Ovary (tissue), 9 donors: ENCODE measurements around the gene DPF3. TPM values are rescaled to one million over a fixed set of nuclear protein-coding genes. Genes with fewer than 3 reads are reported as not detected.

Experiments
- DNase-seq, 5 donors: peaks; one replicate each; pipeline ENCODE4 v3.0.0-alpha.2; 2019 to 2020
- H3K27ac ChIP-seq, 2 donors: fragments of 200-600 bp; one replicate each; pipeline versions ENCODE4 v1.5.1 to v1.8.0; 2019 to 2022
- H3K27me3 ChIP-seq: fragments of 200-600 bp; one replicate; pipeline ENCODE4 v1.8.0; 2022
- H3K36me3 ChIP-seq: fragments of 200-600 bp; sonication (generic); one replicate; pipeline ENCODE4 v1.5.1; 2019
- H3K4me1 ChIP-seq: one replicate; pipeline ENCODE4 v1.8.1; 2013; ENCODE audit warnings: mild to moderate bottlenecking, moderate library complexity; ENCODE audit not compliant: insufficient read depth
- H3K4me3 ChIP-seq: fragments of 200-600 bp; sonication (generic); one replicate; pipeline ENCODE4 v1.5.1; 2017
- H3K9me3 ChIP-seq, 2 donors: fragments of 200-600 bp in 1 of 2; sonication (generic) in 1 of 2; one replicate each; pipeline versions ENCODE4 v1.5.1 to v1.8.1; 2013 to 2019; ENCODE audit warnings: mild to moderate bottlenecking in 1 of 2, moderate library complexity in 1 of 2
- CTCF ChIP-seq, 3 donors: fragments of 450-650 bp in 2 of 3; fragments of 200-600 bp in 1 of 3; IDR thresholded peaks; one replicate each; pipeline versions ENCODE4 v1.5.1 to v1.8.0; 2016 to 2022; ENCODE audit warnings: antibody characterized with exemption in 3 of 3, mild to moderate bottlenecking in 1 of 3
- EP300 ChIP-seq: sonication (generic); formaldehyde crosslinking; IDR thresholded peaks from one replicate; pipeline ENCODE4 v1.6.1; 2017; ENCODE audit warnings: antibody characterized with exemption
- POLR2A ChIP-seq: fragments of 450-650 bp; IDR thresholded peaks from one replicate; pipeline ENCODE4 v1.6.1; 2017; ENCODE audit warnings: antibody characterized with exemption, mild to moderate bottlenecking, moderate library complexity
- WGBS, 3 donors: extraction: QIAGEN DNeasy Blood & Tissue Kit in 1 of 3; methylation state at CpG; one replicate each; pipeline versions ENCODE4 v1.1.5 to v1.1.7; 2013 to 2017; 5-methylcytosine and 5-hydroxymethylcytosine counted together
- intact Hi-C, 4 donors: fragments of 100-400 bp; cut with DNase I; formaldehyde crosslinking; loops; one replicate each; pipeline versions ENCODE4 v1.11.0 to v1.15.1; 2022 to 2023
- polyA plus RNA-seq, 2 donors: library from polyadenylated mRNA; stranded (reverse); fragments of 200-250 nt in 1 of 2; fragments of 350-450 nt in 1 of 2; fragmentation: Illumina TruSeq in 1 of 2; extraction: RNeasy Lipid Tissue Mini Kit (QIAGEN cat#74804) in 1 of 2; gene quantifications; one replicate each; pipeline ENCODE4 v1.2.3, GENCODE V29; 2013 to 2014
- total RNA-seq, 7 donors: library from RNA; depleted of rRNA in 2 of 7; stranded (reverse); fragments of >200 nt in 2 of 7; fragmentation: NEBNext Ultra II Directional in 3 of 7; extraction: Animal tissue kit (Norgen Biotek cat#: 25700) in 3 of 7; gene quantifications; one replicate each; pipeline versions ENCODE4 v1.1.0 to v1.2.4, GENCODE V29; 2016 to 2023
- donor health status: DM: no; HTN: no; CAD: no; lungs with moderate emphysema.
- donor health status: DM: no; HTN: no; CAD: no.
- donor health status: Bipolar disorder and iron deficiency.
- donor health status: DM: yes; HTN: yes; CAD: no.
- donor health status: DM: no; HTN: no; CAD: no.
- donor health status: DM: yes; HTN: yes; CAD: no.

The DPF3 gene
- total and polyA plus RNA-seq, 9 donors: 6.3 to 34.4 (median 21.9) TPM

- Histone ChIP-seq H3K27ac (no peak overlapping the region), H3K27me3 (no peaks in the 10 kb centered on the region), H3K4me1 (peaks cover 2% of the 10 kb centered on the region), H3K9me3 (no peaks in the 10 kb centered on the region), H3K36me3 (no peaks in the 10 kb centered on the region), H3K4me3 (no peak overlapping the region)
- TF ChIP-seq EP300: no peak
- no peak for TF ChIP-seq CTCF (IDR thresholded peaks at IDR 0.05)
- TF ChIP-seq POLR2A: no peak
- no peak for DNase-seq
- WGBS, 3 donors: 39 to 73% (median 48%) methylated on average over 2 of the region's 2 CpGs
- intact Hi-C loops: loop anchor here in 1 of 4 donors (10.0 kb wide), 1 partner anchor 234 kb away; no protein-coding TSS in a partner anchor
These were observed 5.2 kb downstream of the DPF3 start for GRCh38 chr14:72888636-72889201.

DNA sequence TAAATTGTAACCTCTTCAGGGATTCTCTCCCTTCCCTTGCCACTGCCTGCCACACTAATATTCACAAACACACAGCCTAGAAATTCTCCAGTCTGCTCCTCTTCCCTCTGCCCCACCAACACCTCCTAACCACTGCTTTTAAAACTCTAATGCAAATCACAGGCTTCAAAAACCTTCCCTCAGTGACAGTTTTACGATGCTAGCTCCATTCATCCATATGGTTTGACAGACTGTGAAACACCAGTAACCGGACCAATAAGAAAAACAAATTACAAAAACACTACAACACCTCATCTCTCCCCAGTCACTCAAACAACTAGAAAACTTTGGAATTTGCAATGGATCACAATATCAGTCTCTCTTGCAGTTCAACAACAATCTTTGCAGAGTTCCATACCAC lies 5.7 kb downstream of the DPF3 start:
- no peak overlapping the region for H3K4me3 ChIP-seq
- no peak overlapping the region for H3K27ac ChIP-seq
- WGBS, 3 donors: 58 to 76% (median 65%) methylated on average over 2 of the region's 2 CpGs
- intact Hi-C loops: loop anchor here in 1 of 4 donors (10.0 kb wide), 1 partner anchor 233 kb away; no protein-coding TSS in a partner anchor
- H3K9me3 ChIP-seq: no peaks in the 10 kb centered on the region
- no peaks in the 10 kb centered on the region for H3K27me3 ChIP-seq
- H3K36me3 ChIP-seq: no peaks in the 10 kb centered on the region
- H3K4me1 ChIP-seq: peaks cover 4% of the 10 kb centered on the region
- DNase-seq: no peak
- TF ChIP-seq POLR2A (no peak), EP300 (no peak), CTCF (IDR thresholded peaks at IDR 0.05) (no peak)

GRCh38 chr14:72887514-72887913 lies 6.4 kb downstream of the DPF3 start:
- TF ChIP-seq CTCF (IDR thresholded peaks at IDR 0.05) (no peak), EP300 (no peak), POLR2A (no peak)
- 99% methylated on average over 3 of the region's 3 CpGs for WGBS, 3 donors
- H3K27ac ChIP-seq: no peak overlapping the region
- H3K36me3 ChIP-seq: no peaks in the 10 kb centered on the region
- DNase-seq: no peak
- no peak overlapping the region for H3K4me3 ChIP-seq
- intact Hi-C loops: loop anchor here in 1 of 4 donors (10.0 kb wide), 1 partner anchor 233 kb away; no protein-coding TSS in a partner anchor
- peaks cover 4% of the 10 kb centered on the region for H3K4me1 ChIP-seq
- no peaks in the 10 kb centered on the region for H3K27me3 ChIP-seq
- no peaks in the 10 kb centered on the region for H3K9me3 ChIP-seq

DNA sequence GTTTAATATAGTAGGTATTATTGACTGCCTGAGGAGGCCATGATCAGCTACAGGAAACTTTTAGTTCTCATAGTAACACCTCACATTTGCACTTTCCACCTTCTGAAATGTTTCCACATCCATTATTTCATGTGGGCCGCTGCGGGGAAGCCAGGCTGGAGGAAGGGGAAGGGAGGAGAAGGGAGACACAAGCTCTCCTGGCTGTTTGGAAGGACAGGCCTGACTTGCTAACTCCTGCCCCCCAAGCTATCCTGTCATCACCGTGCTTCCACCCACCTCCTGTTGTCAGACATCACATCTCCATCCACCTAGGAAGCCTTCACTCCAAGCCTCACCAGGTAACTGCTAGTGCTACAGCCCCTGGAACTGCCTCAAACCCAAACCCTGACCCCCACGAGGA lies 9.5 kb downstream of the DPF3 start:
- Histone ChIP-seq H3K36me3 (no peaks in the 10 kb centered on the region), H3K4me1 (peaks cover 4% of the 10 kb centered on the region), H3K9me3 (no peaks in the 10 kb centered on the region), H3K27me3 (no peaks in the 10 kb centered on the region), H3K27ac (no peak overlapping the region), H3K4me3 (no peak overlapping the region)
- no peak for DNase-seq
- intact Hi-C loops: loop anchor here in 1 of 4 donors (10.0 kb wide), 1 partner anchor 230 kb away; no protein-coding TSS in a partner anchor
- no peak for TF ChIP-seq CTCF (IDR thresholded peaks at IDR 0.05)
- 55 to 85% (median 77%) methylated on average over 4 of the region's 4 CpGs for WGBS, 3 donors
